NCI-H1417 (cell line): Measurements from ENCODE around the gene ATP2A1.
"Not testable (repeated sequence)": the region's sequence is repeated elsewhere in the genome, so short reads cannot be mapped to it uniquely, and the experiment has no call there.

Experiments
- DNase-seq, 3 experiments: peaks; one replicate each; lab custom pipeline; 2025; lab: John Stamatoyannopoulos, UW

The ATP2A1 gene

GRCh38 chr16:28935924-28936783, 57.9 kb downstream of the ATP2A1 start:
- DNase-seq: peak; percentile 54 to 81 (median 71)

GRCh38 chr16:28936784-28937155, 58.5 kb downstream of the ATP2A1 start:
- no peak for DNase-seq

GRCh38 chr16:28937222-28937876, 59.1 kb downstream of the ATP2A1 start:
- DNase-seq: no peak

- DNase-seq: no peak
Observed at GRCh38 chr16:28938721-28939120, 60.4 kb downstream of the ATP2A1 start.

GRCh38 chr16:28939825-28940224, 61.5 kb downstream of the ATP2A1 start:
- not testable (repeated sequence) for DNase-seq

- DNase-seq: no peak
Observed at GRCh38 chr16:28943281-28943680, 65.0 kb downstream of the ATP2A1 start.

GRCh38 chr16:28946681-28947080, 68.4 kb downstream of the ATP2A1 start:
- DNase-seq: peak in 1 of 3 experiments; percentile 3

GRCh38 chr16:28950648-28951409, 72.5 kb downstream of the ATP2A1 start, which contains the start of gene NFATC2IP:
Gene NFATC2IP, plus strand, starts transcription at chr16:28950937. Its CDS starts 75 bp downstream, at chr16:28951012.
- peak; percentile 97 to 100 (median 99) for DNase-seq

GRCh38 chr16:28951410-28951943, 73.2 kb downstream of the ATP2A1 start:
- DNase-seq: no peak
